Fibroblast of lung (primary cell): ENCODE measurements around the gene FAM222B. TPM values are rescaled to one million over a fixed set of nuclear protein-coding genes. Genes with fewer than 3 reads are reported as not detected.

Experiments
- DNase-seq, 2 donors: peaks; one replicate each; pipeline versions ENCODE4 v3.0.0 to v3.0.0-alpha.2; 2010; ENCODE audit warnings: low read depth in 2 of 2
- H2AFZ ChIP-seq: 2 replicates; pipeline ENCODE4 v1.5.1; 2012; ENCODE audit warnings: low read length, control low read depth, inconsistent platforms
- H3K27ac ChIP-seq: 2 replicates; pipeline ENCODE4 v1.5.1; 2011; ENCODE audit warnings: low read length, control low read depth; ENCODE audit not compliant: insufficient read depth
- H3K27me3 ChIP-seq: 2 replicates; pipeline ENCODE4 v1.5.1; 2011; ENCODE audit warnings: mild to moderate bottlenecking, low read length; ENCODE audit not compliant: control insufficient read depth, insufficient read depth
- H3K36me3 ChIP-seq: 2 replicates; pipeline ENCODE4 v1.5.1; 2011; ENCODE audit warnings: low read length; ENCODE audit not compliant: control insufficient read depth, insufficient read depth
- H3K4me1 ChIP-seq: 2 replicates; pipeline ENCODE4 v1.5.1; 2011; ENCODE audit warnings: low read length; ENCODE audit not compliant: control insufficient read depth, insufficient read depth; ENCODE audit errors: extremely low read depth
- H3K4me2 ChIP-seq: 2 replicates; pipeline ENCODE4 v1.5.1; 2011; ENCODE audit warnings: low read length, control low read depth; ENCODE audit not compliant: insufficient read depth; ENCODE audit errors: extremely low read depth
- H3K4me3 ChIP-seq, 4 experiments: fragments of 200-600 bp in 1 of 4; sonication (generic) in 1 of 4; replicated peaks in 1 of 4; 2 replicates each; pipeline ENCODE4 v1.5.1; 2011 to 2016; ENCODE audit warnings: low read length in 4 of 4, low read depth in 3 of 4, mild to moderate bottlenecking in 3 of 4, control low read depth in 2 of 4, inconsistent platforms in 1 of 4, mixed read lengths in 1 of 4; ENCODE audit not compliant: insufficient read depth in 1 of 4; ENCODE audit errors: control extremely low read depth in 1 of 4
- H3K79me2 ChIP-seq: 2 replicates; pipeline ENCODE4 v1.5.1; 2012; ENCODE audit warnings: mild to moderate bottlenecking, low read length, inconsistent platforms; ENCODE audit not compliant: control insufficient read depth, insufficient read depth
- H3K9ac ChIP-seq: 2 replicates; pipeline ENCODE4 v1.5.1; 2011; ENCODE audit warnings: mild to moderate bottlenecking, low read length, control low read depth; ENCODE audit not compliant: insufficient read depth
- H3K9me3 ChIP-seq: 2 replicates; pipeline ENCODE4 v1.5.1; 2012; ENCODE audit warnings: low read depth, low read length; ENCODE audit not compliant: control insufficient read depth, insufficient read depth
- H4K20me1 ChIP-seq: 2 replicates; pipeline ENCODE4 v1.5.1; 2011; ENCODE audit warnings: low read length; ENCODE audit not compliant: control insufficient read depth, insufficient read depth; ENCODE audit errors: extremely low read depth
- CTCF ChIP-seq, 2 donors: IDR thresholded peaks in 1 of 2; conservative IDR thresholded peaks in 1 of 2; 1 replicate in 1 of 2; 2 replicates in 1 of 2; pipeline ENCODE4 v1.5.1; 2011 to 2012; ENCODE audit warnings: low read length in 2 of 2, control low read depth in 1 of 2, inconsistent platforms in 1 of 2, low read depth in 1 of 2, mild to moderate bottlenecking in 1 of 2
- EZH2 ChIP-seq: IDR thresholded peaks from 2 replicates; pipeline ENCODE4 v1.5.1; 2012; ENCODE audit warnings: low read length, control low read depth, mild to moderate bottlenecking; ENCODE audit errors: missing control alignments
- polyA plus RNA-seq, 2 donors: library from polyadenylated mRNA; depleted of rRNA in 1 of 2; stranded (reverse) in 1 of 2; unstranded in 1 of 2; fragments of >200 nt; gene quantifications; 2 replicates each; pipeline ENCODE4 v1.2.1, GENCODE V29; 2011 to 2012; ENCODE audit warnings: missing spikeins in 1 of 2
- total RNA-seq: library from RNA; depleted of rRNA; stranded (reverse); fragments of >200 nt; gene quantifications from 2 replicates; pipeline ENCODE4 v1.2.1, GENCODE V29; 2014

The FAM222B gene
- total and polyA plus RNA-seq, 2 donors (not counting 1 experiment from before 2014, with no cell fraction given) = 2.8 to 9.0 TPM

- Histone ChIP-seq H3K9ac (peak within 1 kb of the TSS; percentile 78), H3K4me2 (peak within 1 kb of the TSS; percentile 64), H4K20me1 (no peaks in the 10 kb centered on the region), H3K36me3 (peaks cover 27% of the 10 kb centered on the region), H3K9me3 (no peaks in the 10 kb centered on the region), H3K79me2 (peaks cover 17% of the 10 kb centered on the region), H3K27ac (peak within 1 kb of the TSS; percentile 90), H2AFZ (peak within 1 kb of the TSS; percentile 71), H3K27me3 (no peaks in the 10 kb centered on the region), H3K4me3 (peak within 1 kb of the TSS; percentile 54 to 67 (median 61)), H3K4me1 (peaks cover 9% of the 10 kb centered on the region)
- no peak for DNase-seq
- no peak for TF ChIP-seq CTCF (conservative IDR thresholded peaks at IDR 0.05 in 1 of 2, IDR thresholded peaks at IDR 0.05 in 1 of 2; ENCODE audit: low read depth in 1 of 2, low read length in 2 of 2)
- no peak for TF ChIP-seq EZH2
Measured at GRCh38 chr17:28711723-28712031, 130.9 kb downstream of the FAM222B start, which contains the start of gene PROCA1. PROCA1 (minus strand) TSS chr17:28711888; CDS start chr17:28711660, 228 bp downstream.

GRCh38 chr17:28710861-28711722 is 131.5 kb downstream of the FAM222B start:
- H2AFZ ChIP-seq = peak overlapping the region; percentile 71
- H3K4me1 ChIP-seq = peaks cover 9% of the 10 kb centered on the region
- peak overlapping the region; percentile 90 for H3K27ac ChIP-seq
- peak overlapping the region; percentile 78 for H3K9ac ChIP-seq
- H3K4me2 ChIP-seq = peak overlapping the region; percentile 64
- H3K79me2 ChIP-seq = peaks cover 12% of the 10 kb centered on the region
- H3K9me3 ChIP-seq = no peaks in the 10 kb centered on the region
- peak overlapping the region; percentile 54 to 67 (median 61) for H3K4me3 ChIP-seq
- H3K27me3 ChIP-seq = no peaks in the 10 kb centered on the region
- peak in 1 of 2 donors; percentile 24 for TF ChIP-seq CTCF (conservative IDR thresholded peaks at IDR 0.05 in 1 of 2, IDR thresholded peaks at IDR 0.05 in 1 of 2; ENCODE audit: low read depth in 1 of 2, low read length in 2 of 2)
- TF ChIP-seq EZH2 = no peak
- DNase-seq = peak; percentile 86 to 90
- no peaks in the 10 kb centered on the region for H4K20me1 ChIP-seq
- H3K36me3 ChIP-seq = peaks cover 27% of the 10 kb centered on the region

- peaks cover 13% of the 10 kb centered on the region for H3K36me3 ChIP-seq
- H3K27ac ChIP-seq = no peak overlapping the region
- H3K4me3 ChIP-seq = no peak overlapping the region
Measured at GRCh38 chr17:28707339-28707720, 135.3 kb downstream of the FAM222B start.

More at GRCh38 chr17:28707339-28707720, 135.3 kb downstream of the FAM222B start:
- Histone ChIP-seq H3K9me3 (no peaks in the 10 kb centered on the region), H3K27me3 (no peaks in the 10 kb centered on the region), H3K4me2 (no peak overlapping the region), H2AFZ (no peak overlapping the region), H3K4me1 (peaks cover 6% of the 10 kb centered on the region), H4K20me1 (no peaks in the 10 kb centered on the region), H3K9ac (no peak overlapping the region), H3K79me2 (no peaks in the 10 kb centered on the region)
- no peak for TF ChIP-seq EZH2
- no peak for TF ChIP-seq CTCF (conservative IDR thresholded peaks at IDR 0.05 in 1 of 2, IDR thresholded peaks at IDR 0.05 in 1 of 2; ENCODE audit: low read depth in 1 of 2, low read length in 2 of 2)
- no peak for DNase-seq
